H1 (cell line): Measurements from ENCODE around the gene KCNK7. TPM values are rescaled to one million over a fixed set of nuclear protein-coding genes. Genes with fewer than 3 reads are reported as not detected.

Source experiments
- ASH2L ChIP-seq: fragments of 200-600, 300-600 bp; sonication (generic); IDR thresholded peaks from one replicate; pipeline ENCODE4 v1.7.1; 2017; ENCODE audit warnings: low read length
- BCL11A ChIP-seq, 2 experiments: IDR thresholded peaks; one replicate each; pipeline ENCODE4 v1.6.1; 2011; ENCODE audit warnings: low read depth in 2 of 2, low read length in 2 of 2, mild to moderate bottlenecking in 2 of 2
- EGR1 ChIP-seq: IDR thresholded peaks from 2 replicates; pipeline ENCODE4 v1.6.1; 2011; ENCODE audit warnings: low read depth, low read length, borderline replicate concordance
- FOSL1 ChIP-seq: IDR thresholded peaks from 2 replicates; pipeline ENCODE4 v1.6.1; 2011; ENCODE audit warnings: mild to moderate bottlenecking, low read depth, low read length, moderate library complexity; ENCODE audit not compliant: insufficient read depth
- GABPA ChIP-seq: IDR thresholded peaks from 2 replicates; pipeline ENCODE4 v1.6.1; 2011; ENCODE audit warnings: mild to moderate bottlenecking, low read length, moderate library complexity, borderline replicate concordance; ENCODE audit not compliant: insufficient read depth
- HDAC2 ChIP-seq, 2 experiments: fragments of 300-600 bp in 1 of 2; sonication (generic) in 1 of 2; IDR thresholded peaks; 2 replicates each; pipeline ENCODE4 v1.6.1; 2011 to 2012; ENCODE audit warnings: low read depth in 2 of 2, low read length in 2 of 2, mild to moderate bottlenecking in 2 of 2, moderate library complexity in 2 of 2, borderline replicate concordance in 1 of 2, inconsistent platforms in 1 of 2
- HDAC6 ChIP-seq: IDR thresholded peaks from one replicate; pipeline ENCODE4 v1.7.1; 2012; ENCODE audit warnings: low read depth, mild to moderate bottlenecking, inconsistent platforms, low read length, moderate library complexity
- JUND ChIP-seq: IDR thresholded peaks from 2 replicates; pipeline ENCODE4 v1.6.1; 2011; ENCODE audit warnings: mild to moderate bottlenecking, improper control_type of control experiment, low read length
- KDM1A ChIP-seq: fragments of 200-600, 300-600 bp; sonication (generic); IDR thresholded peaks from 2 replicates; pipeline ENCODE4 v1.7.1; 2016; ENCODE audit warnings: mild to moderate bottlenecking, low read length, borderline replicate concordance
- MAFK ChIP-seq: IDR thresholded peaks from 2 replicates; pipeline ENCODE4 v1.6.1; 2012; ENCODE audit warnings: low read depth, mild to moderate bottlenecking, improper control_type of control experiment, low read length
- RAD21 ChIP-seq, 2 experiments: IDR thresholded peaks in 1 of 2; conservative IDR thresholded peaks in 1 of 2; 2 replicates each; pipeline ENCODE4 v1.6.1; 2011; ENCODE audit warnings: low read depth in 2 of 2, low read length in 2 of 2, improper control_type of control experiment in 1 of 2, inconsistent platforms in 1 of 2, mild to moderate bottlenecking in 1 of 2, moderate library complexity in 1 of 2
- RFX5 ChIP-seq: IDR thresholded peaks from 2 replicates; pipeline ENCODE4 v1.6.1; 2011; ENCODE audit warnings: low read depth, low read length, improper control_type of control experiment, borderline replicate concordance
- RNF2 ChIP-seq: fragments of 200-900, 300-1000 bp; sonication (generic); IDR thresholded peaks from 2 replicates; pipeline ENCODE4 v1.7.1; 2016; ENCODE audit warnings: borderline replicate concordance, low read depth, mild to moderate bottlenecking, antibody characterized with exemption, low read length; ENCODE audit not compliant: poor library complexity, severe bottlenecking; ENCODE audit errors: missing control alignments
- SIRT6 ChIP-seq: IDR thresholded peaks from one replicate; pipeline ENCODE4 v1.7.1; 2012; ENCODE audit warnings: low read length, inconsistent platforms
- SP1 ChIP-seq: IDR thresholded peaks from 2 replicates; pipeline ENCODE4 v1.6.1; 2011; ENCODE audit warnings: low read depth, low read length
- SP2 ChIP-seq: IDR thresholded peaks from 2 replicates; pipeline ENCODE4 v1.6.1; 2012; ENCODE audit warnings: mild to moderate bottlenecking, low read length, inconsistent platforms
- TAF7 ChIP-seq: optimal IDR thresholded peaks from 2 replicates; pipeline ENCODE3; 2011; ENCODE audit warnings: low read depth, mild to moderate bottlenecking, inconsistent platforms, low read length, moderate library complexity, borderline replicate concordance
- TBP ChIP-seq: IDR thresholded peaks from 2 replicates; pipeline ENCODE4 v1.6.1; 2011; ENCODE audit warnings: low read depth, low read length, improper control_type of control experiment
- YY1 ChIP-seq: IDR thresholded peaks from 2 replicates; pipeline ENCODE4 v1.6.1; 2011; ENCODE audit warnings: low read depth, mild to moderate bottlenecking, low read length
- polyA plus RNA-seq, 7 experiments: library from polyadenylated mRNA; depleted of rRNA in 3 of 7; stranded (reverse) in 5 of 7; unstranded in 2 of 7; fragments of >200 nt in 5 of 7; fragments of 200-250 nt in 2 of 7; gene quantifications; 1 replicate in 5 of 7; 2 replicates in 1 of 7; 4 replicates in 1 of 7; pipeline versions ENCODE4 v1.2.1 to v1.2.3, GENCODE V29; 2011 to 2013; ENCODE audit warnings: missing spikeins in 2 of 7, mixed read lengths in 2 of 7
- total RNA-seq: library from RNA; stranded (reverse); fragmentation: NEBNext Ultra II Directional; extraction: Animal tissue kit (Norgen Biotek cat#: 25700); gene quantifications from 2 replicates; pipeline ENCODE4 v1.2.1, GENCODE V29; 2021
- TF ChIP-seq, protein P1 (sequence below): IDR thresholded peaks from 2 replicates; pipeline ENCODE4 v1.6.1; 2012; ENCODE audit warnings: inconsistent platforms
- TF ChIP-seq, protein P2 (sequence below): IDR thresholded peaks from 2 replicates; pipeline ENCODE4 v1.6.1; 2012; ENCODE audit warnings: inconsistent platforms

Gene KCNK7
- total and polyA plus RNA-seq, 2 of the 8 experiments (the other 6 are each of a cell fraction or from before 2014, with no cell fraction given), result 0.74 to 1.0 TPM

DNA sequence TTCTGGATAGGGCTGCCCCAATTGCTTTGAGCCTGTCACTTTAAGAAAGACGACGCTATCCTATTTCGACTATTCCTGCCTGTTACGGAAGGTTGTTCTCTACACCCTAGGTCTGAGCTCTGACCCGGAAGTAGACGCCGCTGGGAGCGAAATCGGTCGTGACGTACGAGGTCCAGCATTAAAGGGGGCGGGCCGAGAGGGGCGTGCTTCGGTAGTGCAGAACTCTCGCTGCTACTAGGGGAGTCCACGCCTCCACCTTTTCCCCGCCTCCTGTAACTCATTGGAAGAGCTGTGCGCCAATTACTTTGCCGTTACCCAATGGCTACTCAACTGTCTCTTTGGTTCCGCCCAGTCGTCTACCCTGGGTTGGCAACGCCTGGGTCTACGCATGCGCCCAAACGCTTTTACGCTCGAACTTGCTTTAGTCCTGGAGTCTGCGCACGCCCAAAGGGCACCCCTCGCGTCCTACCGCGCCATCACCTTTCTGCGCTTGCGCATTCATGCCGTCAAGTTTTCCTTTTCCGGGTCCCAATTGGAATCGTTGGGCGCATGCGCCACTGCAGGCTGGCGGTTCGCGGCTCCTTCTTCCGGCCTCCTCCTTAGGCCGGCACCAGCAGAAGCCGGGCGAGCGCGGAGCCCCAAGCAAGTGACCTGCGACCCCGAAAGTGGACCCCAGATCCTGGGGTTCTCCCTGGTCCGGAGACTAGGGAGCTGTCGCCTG lies 19.8 kb upstream of the KCNK7 start, which contains the start of gene PCNX3 (continued):
- no peak for TF ChIP-seq RAD21 (IDR thresholded peaks at IDR 0.05 in 1 of 2, conservative IDR thresholded peaks at IDR 0.05 in 1 of 2; ENCODE audit: low read depth in 2 of 2, low read length in 2 of 2)
- TF ChIP-seq, protein P1, sequence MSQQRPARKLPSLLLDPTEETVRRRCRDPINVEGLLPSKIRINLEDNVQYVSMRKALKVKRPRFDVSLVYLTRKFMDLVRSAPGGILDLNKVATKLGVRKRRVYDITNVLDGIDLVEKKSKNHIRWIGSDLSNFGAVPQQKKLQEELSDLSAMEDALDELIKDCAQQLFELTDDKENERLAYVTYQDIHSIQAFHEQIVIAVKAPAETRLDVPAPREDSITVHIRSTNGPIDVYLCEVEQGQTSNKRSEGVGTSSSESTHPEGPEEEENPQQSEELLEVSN, result no peak
- TF ChIP-seq TBP, result peak; percentile 11
- peak; percentile 99 for TF ChIP-seq SP1
- no peak for TF ChIP-seq RFX5
- TF ChIP-seq HDAC2 (IDR thresholded peaks at IDR 0.05; ENCODE audit: borderline replicate concordance in 1 of 2, low read depth in 2 of 2, low read length in 2 of 2), result peak in 1 of 2 experiments; percentile 54; a peak in 1 of 4 replicates
- no peak for TF ChIP-seq RNF2
- peak; percentile 52; the same call in 1 of the 2 replicates for TF ChIP-seq YY1
- no peak for TF ChIP-seq ASH2L
- no peak for TF ChIP-seq KDM1A
- TF ChIP-seq JUND, result no peak
- TF ChIP-seq, protein P2, sequence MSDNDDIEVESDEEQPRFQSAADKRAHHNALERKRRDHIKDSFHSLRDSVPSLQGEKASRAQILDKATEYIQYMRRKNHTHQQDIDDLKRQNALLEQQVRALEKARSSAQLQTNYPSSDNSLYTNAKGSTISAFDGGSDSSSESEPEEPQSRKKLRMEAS, result peak; percentile 71
- peak; percentile 79; the same call in 1 of the 2 replicates for TF ChIP-seq EGR1
- no peak for TF ChIP-seq TAF7
- peak; percentile 86 for TF ChIP-seq SP2
- TF ChIP-seq SIRT6, result no peak
- no peak for TF ChIP-seq MAFK
- TF ChIP-seq BCL11A (IDR thresholded peaks at IDR 0.05; ENCODE audit: low read depth in 2 of 2, low read length in 2 of 2), result no peak
- peak; percentile 93; the same call in 1 of the 2 replicates for TF ChIP-seq GABPA
- TF ChIP-seq FOSL1, result no peak
- TF ChIP-seq HDAC6, result no peak
